H1 (cell line): Measurements from ENCODE around the gene ERMARD. TPM values are rescaled to one million over a fixed set of nuclear protein-coding genes. Genes with fewer than 3 reads are reported as not detected.

ENCODE experiments used
- ASH2L ChIP-seq: fragments of 200-600, 300-600 bp; sonication (generic); IDR thresholded peaks from one replicate; pipeline ENCODE4 v1.7.1; 2017; ENCODE audit warnings: low read length
- ATF3 ChIP-seq: IDR thresholded peaks from 2 replicates; pipeline ENCODE4 v1.6.1; 2011; ENCODE audit warnings: low read depth, mild to moderate bottlenecking, low read length; ENCODE audit not compliant: insufficient read depth
- CREB1 ChIP-seq: IDR thresholded peaks from 2 replicates; pipeline ENCODE4 v1.6.1; 2012; ENCODE audit warnings: inconsistent platforms
- GABPA ChIP-seq: IDR thresholded peaks from 2 replicates; pipeline ENCODE4 v1.6.1; 2011; ENCODE audit warnings: mild to moderate bottlenecking, low read length, moderate library complexity, borderline replicate concordance; ENCODE audit not compliant: insufficient read depth
- PHF8 ChIP-seq: fragments of 200-600 bp; sonication (generic); conservative IDR thresholded peaks from 2 replicates; pipeline ENCODE4 v1.7.1; 2012; ENCODE audit warnings: low read depth, mild to moderate bottlenecking, inconsistent platforms, low read length, moderate library complexity
- POU5F1 ChIP-seq: IDR thresholded peaks from 2 replicates; pipeline ENCODE4 v1.6.1; 2011; ENCODE audit warnings: low read depth, mild to moderate bottlenecking, low read length, moderate library complexity
- RAD21 ChIP-seq, 2 experiments: IDR thresholded peaks in 1 of 2; conservative IDR thresholded peaks in 1 of 2; 2 replicates each; pipeline ENCODE4 v1.6.1; 2011; ENCODE audit warnings: low read depth in 2 of 2, low read length in 2 of 2, improper control_type of control experiment in 1 of 2, inconsistent platforms in 1 of 2, mild to moderate bottlenecking in 1 of 2, moderate library complexity in 1 of 2
- TEAD4 ChIP-seq: IDR thresholded peaks from 2 replicates; pipeline ENCODE4 v1.6.1; 2012; ENCODE audit warnings: low read depth, low read length, inconsistent platforms, mixed read lengths
- YY1 ChIP-seq: IDR thresholded peaks from 2 replicates; pipeline ENCODE4 v1.6.1; 2011; ENCODE audit warnings: low read depth, mild to moderate bottlenecking, low read length
- polyA plus RNA-seq, 7 experiments: library from polyadenylated mRNA; depleted of rRNA in 3 of 7; stranded (reverse) in 5 of 7; unstranded in 2 of 7; fragments of >200 nt in 5 of 7; fragments of 200-250 nt in 2 of 7; gene quantifications; 1 replicate in 5 of 7; 2 replicates in 1 of 7; 4 replicates in 1 of 7; pipeline versions ENCODE4 v1.2.1 to v1.2.3, GENCODE V29; 2011 to 2013; ENCODE audit warnings: missing spikeins in 2 of 7, mixed read lengths in 2 of 7
- total RNA-seq: library from RNA; stranded (reverse); fragmentation: NEBNext Ultra II Directional; extraction: Animal tissue kit (Norgen Biotek cat#: 25700); gene quantifications from 2 replicates; pipeline ENCODE4 v1.2.1, GENCODE V29; 2021

ERMARD gene
- total and polyA plus RNA-seq, 2 of the 8 experiments (the other 6 are each of a cell fraction or from before 2014, with no cell fraction given) = 12.2 to 25.6 TPM

- no peak for TF ChIP-seq CREB1
- TF ChIP-seq PHF8 = no peak
- TF ChIP-seq GABPA = no peak
- TF ChIP-seq RAD21 (IDR thresholded peaks at IDR 0.05 in 1 of 2, conservative IDR thresholded peaks at IDR 0.05 in 1 of 2; ENCODE audit: low read depth in 2 of 2, low read length in 2 of 2) = no peak
- TF ChIP-seq ASH2L = no peak
- no peak for TF ChIP-seq POU5F1
- no peak for TF ChIP-seq TEAD4
- TF ChIP-seq YY1 = no peak
- TF ChIP-seq ATF3 = no peak
These were observed 65.6 kb downstream of the ERMARD start (continued) for GRCh38 chr6:169816975-169817374.
